ENCODE results near the gene SAMD8. TPM values are rescaled to one million over a fixed set of nuclear protein-coding genes. Genes with fewer than 3 reads are reported as not detected.

SAMD8 gene
- total RNA-seq, 1 donor from 2014 or later = 35.4 TPM

DNA sequence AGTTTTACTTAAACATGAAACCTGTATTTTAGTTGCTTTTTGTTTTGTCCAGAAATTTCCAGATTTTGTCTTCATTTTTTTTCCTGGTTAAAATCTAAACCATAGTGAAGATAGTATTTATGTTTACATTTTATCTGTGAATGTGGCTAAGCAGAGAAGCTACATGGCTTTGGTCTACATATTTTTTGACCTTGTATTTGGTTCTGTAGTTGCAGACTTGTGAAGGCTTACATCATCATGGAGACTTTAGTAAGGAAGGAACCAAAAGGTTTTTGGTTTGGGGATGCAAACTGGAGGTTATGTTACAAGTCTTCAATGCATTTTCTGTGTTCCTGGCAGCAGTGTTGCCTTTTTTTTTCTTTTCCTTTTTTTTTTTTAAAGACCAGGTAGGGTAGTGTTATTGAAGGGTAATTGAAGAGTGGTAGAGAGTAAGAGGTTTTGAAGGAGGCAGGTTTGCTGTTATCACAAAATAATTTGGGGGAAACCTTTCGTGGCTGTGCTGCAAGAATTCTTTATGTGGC, 68.3 kb downstream of the SAMD8 start:
- H3K27me3 Mint-ChIP-seq (ENCODE audit: low read depth, unreplicated experiment) = no peaks in the 10 kb centered on the region
- TF ChIP-seq EZH2 (IDR thresholded peaks at IDR 0.05; ENCODE audit: insufficient read depth, low read length) = no peak
- TF ChIP-seq, protein P1, sequence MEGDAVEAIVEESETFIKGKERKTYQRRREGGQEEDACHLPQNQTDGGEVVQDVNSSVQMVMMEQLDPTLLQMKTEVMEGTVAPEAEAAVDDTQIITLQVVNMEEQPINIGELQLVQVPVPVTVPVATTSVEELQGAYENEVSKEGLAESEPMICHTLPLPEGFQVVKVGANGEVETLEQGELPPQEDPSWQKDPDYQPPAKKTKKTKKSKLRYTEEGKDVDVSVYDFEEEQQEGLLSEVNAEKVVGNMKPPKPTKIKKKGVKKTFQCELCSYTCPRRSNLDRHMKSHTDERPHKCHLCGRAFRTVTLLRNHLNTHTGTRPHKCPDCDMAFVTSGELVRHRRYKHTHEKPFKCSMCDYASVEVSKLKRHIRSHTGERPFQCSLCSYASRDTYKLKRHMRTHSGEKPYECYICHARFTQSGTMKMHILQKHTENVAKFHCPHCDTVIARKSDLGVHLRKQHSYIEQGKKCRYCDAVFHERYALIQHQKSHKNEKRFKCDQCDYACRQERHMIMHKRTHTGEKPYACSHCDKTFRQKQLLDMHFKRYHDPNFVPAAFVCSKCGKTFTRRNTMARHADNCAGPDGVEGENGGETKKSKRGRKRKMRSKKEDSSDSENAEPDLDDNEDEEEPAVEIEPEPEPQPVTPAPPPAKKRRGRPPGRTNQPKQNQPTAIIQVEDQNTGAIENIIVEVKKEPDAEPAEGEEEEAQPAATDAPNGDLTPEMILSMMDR (IDR thresholded peaks at IDR 0.05; ENCODE audit: insufficient read depth, low read depth, low read length) = no peak
- peaks cover 9% of the 10 kb centered on the region for H3K36me3 Mint-ChIP-seq (ENCODE audit: low read depth, unreplicated experiment)
- Histone ChIP-seq H3K79me2 (ENCODE audit: insufficient read depth, low read length) (no peaks in the 10 kb centered on the region), H4K20me1 (ENCODE audit: insufficient read depth, low read length) (peaks cover 13% of the 10 kb centered on the region), H3K4me3 (ENCODE audit: insufficient read depth, low read depth, low read length) (no peak overlapping the region), H2AFZ (ENCODE audit: low read depth, low read length) (no peak overlapping the region), H3K4me1 (ENCODE audit: insufficient read depth, low read length) (peaks cover 2% of the 10 kb centered on the region), H3K36me3 (ENCODE audit: insufficient read depth, low read length) (peaks cover 7% of the 10 kb centered on the region), H3K9me3 (ENCODE audit: insufficient read depth, low read depth, low read length) (no peaks in the 10 kb centered on the region), H3K27ac (ENCODE audit: low read depth, low read length) (no peak overlapping the region), H3K4me2 (ENCODE audit: low read length) (no peak overlapping the region), H3K27me3 (ENCODE audit: insufficient read depth, low read length) (no peaks in the 10 kb centered on the region), H3K9ac (ENCODE audit: low read length) (no peak overlapping the region)
- no peak for FAIRE-seq
- H3K9me3 Mint-ChIP-seq (ENCODE audit: unreplicated experiment) = no peaks in the 10 kb centered on the region
- peaks cover 5% of the 10 kb centered on the region for H3K4me1 Mint-ChIP-seq (ENCODE audit: low read depth, unreplicated experiment)
- H3K4me3 Mint-ChIP-seq (ENCODE audit: unreplicated experiment) = no peak overlapping the region
- no peak overlapping the region for H3K27ac Mint-ChIP-seq (ENCODE audit: unreplicated experiment)
- no peak for DNase-seq (ENCODE audit: low read depth)

DNA sequence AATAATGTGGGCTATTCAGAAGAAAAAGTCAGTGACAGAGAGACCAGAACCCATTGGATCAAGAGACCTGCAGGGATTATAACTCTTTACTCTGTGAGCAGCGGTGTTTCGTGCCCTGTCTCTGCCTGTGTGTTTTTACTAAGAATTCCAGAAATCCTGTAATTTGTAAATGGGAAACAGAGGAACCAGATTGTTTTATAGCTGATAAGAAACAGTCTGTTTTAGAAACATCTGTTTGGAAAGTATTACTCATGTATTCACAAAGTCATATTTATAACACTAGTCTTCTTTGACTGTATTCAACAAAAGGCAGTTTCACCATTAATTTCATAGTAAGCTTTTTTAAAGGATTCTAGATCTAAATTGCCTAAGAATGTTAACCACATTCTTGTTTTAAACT, 69.1 kb downstream of the SAMD8 start:
- FAIRE-seq = no peak
- Histone ChIP-seq H2AFZ (ENCODE audit: low read depth, low read length) (no peak overlapping the region), H3K27me3 (ENCODE audit: insufficient read depth, low read length) (no peaks in the 10 kb centered on the region), H3K27ac (ENCODE audit: low read depth, low read length) (no peak overlapping the region), H3K9me3 (ENCODE audit: insufficient read depth, low read depth, low read length) (no peaks in the 10 kb centered on the region), H3K79me2 (ENCODE audit: insufficient read depth, low read length) (no peaks in the 10 kb centered on the region), H3K4me2 (ENCODE audit: low read length) (no peak overlapping the region), H3K36me3 (ENCODE audit: insufficient read depth, low read length) (peaks cover 7% of the 10 kb centered on the region), H3K4me3 (ENCODE audit: insufficient read depth, low read depth, low read length) (no peak overlapping the region), H3K9ac (ENCODE audit: low read length) (no peak overlapping the region), H3K4me1 (ENCODE audit: insufficient read depth, low read length) (peaks cover 2% of the 10 kb centered on the region), H4K20me1 (ENCODE audit: insufficient read depth, low read length) (peaks cover 9% of the 10 kb centered on the region)
- TF ChIP-seq, protein P1 (IDR thresholded peaks at IDR 0.05; ENCODE audit: insufficient read depth, low read depth, low read length) = no peak
- no peak for TF ChIP-seq EZH2 (IDR thresholded peaks at IDR 0.05; ENCODE audit: insufficient read depth, low read length)
- Mint-ChIP-seq H3K27ac (ENCODE audit: unreplicated experiment) (no peak overlapping the region), H3K4me3 (ENCODE audit: unreplicated experiment) (no peak overlapping the region), H3K36me3 (ENCODE audit: low read depth, unreplicated experiment) (peaks cover 9% of the 10 kb centered on the region), H3K4me1 (ENCODE audit: low read depth, unreplicated experiment) (peaks cover 5% of the 10 kb centered on the region), H3K27me3 (ENCODE audit: low read depth, unreplicated experiment) (no peaks in the 10 kb centered on the region), H3K9me3 (ENCODE audit: unreplicated experiment) (no peaks in the 10 kb centered on the region)
- DNase-seq (ENCODE audit: low read depth) = peak; percentile 58

DNA sequence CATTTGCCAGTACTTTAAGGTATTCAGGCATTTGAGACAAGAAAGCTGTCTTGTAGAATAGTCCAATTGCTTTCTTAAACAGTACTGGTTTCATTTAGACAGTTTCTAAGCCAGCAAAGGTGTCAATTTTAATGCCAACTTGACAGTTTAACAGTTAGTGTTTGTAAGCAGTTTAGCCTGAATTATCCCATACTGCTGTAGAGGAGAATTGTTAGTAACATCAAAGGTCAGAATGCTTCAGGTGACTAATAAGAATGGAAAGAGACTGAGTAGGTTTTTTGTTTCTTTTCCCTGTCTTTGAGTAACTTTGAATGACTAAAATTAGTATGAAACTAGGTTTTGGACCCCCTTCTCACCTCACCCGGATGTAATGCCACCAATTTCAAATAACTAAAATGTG, 69.6 kb downstream of the SAMD8 start:
- no peaks in the 10 kb centered on the region for H3K9me3 Mint-ChIP-seq (ENCODE audit: unreplicated experiment)
- Histone ChIP-seq H4K20me1 (ENCODE audit: insufficient read depth, low read length) (peaks cover 9% of the 10 kb centered on the region), H3K9ac (ENCODE audit: low read length) (no peak overlapping the region), H3K4me2 (ENCODE audit: low read length) (no peak overlapping the region), H3K4me1 (ENCODE audit: insufficient read depth, low read length) (peaks cover 2% of the 10 kb centered on the region), H2AFZ (ENCODE audit: low read depth, low read length) (no peak overlapping the region), H3K27me3 (ENCODE audit: insufficient read depth, low read length) (no peaks in the 10 kb centered on the region), H3K9me3 (ENCODE audit: insufficient read depth, low read depth, low read length) (no peaks in the 10 kb centered on the region), H3K27ac (ENCODE audit: low read depth, low read length) (no peak overlapping the region), H3K4me3 (ENCODE audit: insufficient read depth, low read depth, low read length) (no peak overlapping the region), H3K79me2 (ENCODE audit: insufficient read depth, low read length) (no peaks in the 10 kb centered on the region), H3K36me3 (ENCODE audit: insufficient read depth, low read length) (peaks cover 5% of the 10 kb centered on the region)
- TF ChIP-seq EZH2 (IDR thresholded peaks at IDR 0.05; ENCODE audit: insufficient read depth, low read length) = no peak
- TF ChIP-seq, protein P1 (IDR thresholded peaks at IDR 0.05; ENCODE audit: insufficient read depth, low read depth, low read length) = no peak
- peaks cover 5% of the 10 kb centered on the region for H3K4me1 Mint-ChIP-seq (ENCODE audit: low read depth, unreplicated experiment)
- FAIRE-seq (no peak), DNase-seq (ENCODE audit: low read depth) (no peak)
- H3K36me3 Mint-ChIP-seq (ENCODE audit: low read depth, unreplicated experiment) = peaks cover 9% of the 10 kb centered on the region
- no peak overlapping the region for H3K4me3 Mint-ChIP-seq (ENCODE audit: unreplicated experiment)
- no peaks in the 10 kb centered on the region for H3K27me3 Mint-ChIP-seq (ENCODE audit: low read depth, unreplicated experiment)
- H3K27ac Mint-ChIP-seq (ENCODE audit: unreplicated experiment) = no peak overlapping the region

All from astrocyte (in vitro differentiated cells and primary cell).